H1 (cell line): ENCODE data around the gene UQCRC2.

ENCODE experiments used
- CHD2 ChIP-seq: IDR thresholded peaks from 2 replicates; pipeline ENCODE4 v1.6.1; 2012; ENCODE audit warnings: low read length, improper control_type of control experiment
- CREB1 ChIP-seq: IDR thresholded peaks from 2 replicates; pipeline ENCODE4 v1.6.1; 2012; ENCODE audit warnings: inconsistent platforms
- EZH2 ChIP-seq: fragments of 200-600 bp; sonication (generic); IDR thresholded peaks from 2 replicates; pipeline ENCODE4 v1.7.1; 2012; ENCODE audit warnings: low read depth, mild to moderate bottlenecking, moderate library complexity, low read length, inconsistent platforms; ENCODE audit not compliant: severe bottlenecking
- GABPA ChIP-seq: IDR thresholded peaks from 2 replicates; pipeline ENCODE4 v1.6.1; 2011; ENCODE audit warnings: mild to moderate bottlenecking, low read length, moderate library complexity, borderline replicate concordance; ENCODE audit not compliant: insufficient read depth
- JUND ChIP-seq: IDR thresholded peaks from 2 replicates; pipeline ENCODE4 v1.6.1; 2011; ENCODE audit warnings: mild to moderate bottlenecking, improper control_type of control experiment, low read length
- NRF1 ChIP-seq: IDR thresholded peaks from 2 replicates; pipeline ENCODE4 v1.6.1; 2011; ENCODE audit warnings: mild to moderate bottlenecking, low read depth, low read length, improper control_type of control experiment
- POLR2A ChIP-seq, 2 experiments: IDR thresholded peaks; 1 replicate in 1 of 2; 2 replicates in 1 of 2; pipeline ENCODE4 v1.6.1; 2011; ENCODE audit warnings: low read depth in 2 of 2, low read length in 2 of 2, mild to moderate bottlenecking in 2 of 2; ENCODE audit errors: control extremely low read depth in 1 of 2
- RAD21 ChIP-seq, 2 experiments: IDR thresholded peaks in 1 of 2; conservative IDR thresholded peaks in 1 of 2; 2 replicates each; pipeline ENCODE4 v1.6.1; 2011; ENCODE audit warnings: low read depth in 2 of 2, low read length in 2 of 2, improper control_type of control experiment in 1 of 2, inconsistent platforms in 1 of 2, mild to moderate bottlenecking in 1 of 2, moderate library complexity in 1 of 2
- SP1 ChIP-seq: IDR thresholded peaks from 2 replicates; pipeline ENCODE4 v1.6.1; 2011; ENCODE audit warnings: low read depth, low read length
- TBP ChIP-seq: IDR thresholded peaks from 2 replicates; pipeline ENCODE4 v1.6.1; 2011; ENCODE audit warnings: low read depth, low read length, improper control_type of control experiment
- YY1 ChIP-seq: IDR thresholded peaks from 2 replicates; pipeline ENCODE4 v1.6.1; 2011; ENCODE audit warnings: low read depth, mild to moderate bottlenecking, low read length
- TF ChIP-seq, protein P1 (sequence below), 3 experiments: IDR thresholded peaks; 1 replicate in 2 of 3; 2 replicates in 1 of 3; pipeline versions ENCODE4 v1.5.1 to v1.6.1; 2011; ENCODE audit warnings: low read length in 3 of 3, mild to moderate bottlenecking in 3 of 3, inconsistent platforms in 2 of 3, low read depth in 1 of 3, moderate library complexity in 1 of 3; ENCODE audit not compliant: insufficient read depth in 1 of 3; ENCODE audit errors: control extremely low read depth in 1 of 3
- TF ChIP-seq, protein P2 (sequence below): IDR thresholded peaks from 2 replicates; pipeline ENCODE4 v1.6.1; 2011; ENCODE audit warnings: low read depth, mild to moderate bottlenecking, low read length; ENCODE audit not compliant: insufficient read depth
- TF ChIP-seq, protein P3 (sequence below): IDR thresholded peaks from 2 replicates; pipeline ENCODE4 v1.6.1; 2012; ENCODE audit warnings: inconsistent platforms

DNA sequence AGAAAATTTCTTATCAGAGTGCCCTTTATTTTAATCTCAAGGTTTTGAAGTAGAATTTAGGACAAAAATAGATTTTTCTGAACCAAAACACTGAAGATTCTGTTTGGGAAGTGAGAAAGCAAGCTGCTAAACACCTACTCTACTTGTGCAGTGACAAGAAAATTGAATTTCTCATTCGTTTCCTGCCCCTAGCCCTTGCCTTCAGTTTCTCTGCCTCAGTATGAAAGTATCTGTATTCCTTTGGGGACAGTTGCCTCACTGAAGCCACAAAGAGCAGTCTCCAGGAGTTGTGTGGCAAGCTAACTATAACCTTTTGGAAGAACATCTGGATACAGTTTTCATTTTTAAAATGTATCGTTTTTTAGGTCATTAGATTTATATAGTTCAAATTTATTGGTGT, 74.5 kb downstream of the UQCRC2 start:
- no peak for TF ChIP-seq YY1
- TF ChIP-seq, protein P1, sequence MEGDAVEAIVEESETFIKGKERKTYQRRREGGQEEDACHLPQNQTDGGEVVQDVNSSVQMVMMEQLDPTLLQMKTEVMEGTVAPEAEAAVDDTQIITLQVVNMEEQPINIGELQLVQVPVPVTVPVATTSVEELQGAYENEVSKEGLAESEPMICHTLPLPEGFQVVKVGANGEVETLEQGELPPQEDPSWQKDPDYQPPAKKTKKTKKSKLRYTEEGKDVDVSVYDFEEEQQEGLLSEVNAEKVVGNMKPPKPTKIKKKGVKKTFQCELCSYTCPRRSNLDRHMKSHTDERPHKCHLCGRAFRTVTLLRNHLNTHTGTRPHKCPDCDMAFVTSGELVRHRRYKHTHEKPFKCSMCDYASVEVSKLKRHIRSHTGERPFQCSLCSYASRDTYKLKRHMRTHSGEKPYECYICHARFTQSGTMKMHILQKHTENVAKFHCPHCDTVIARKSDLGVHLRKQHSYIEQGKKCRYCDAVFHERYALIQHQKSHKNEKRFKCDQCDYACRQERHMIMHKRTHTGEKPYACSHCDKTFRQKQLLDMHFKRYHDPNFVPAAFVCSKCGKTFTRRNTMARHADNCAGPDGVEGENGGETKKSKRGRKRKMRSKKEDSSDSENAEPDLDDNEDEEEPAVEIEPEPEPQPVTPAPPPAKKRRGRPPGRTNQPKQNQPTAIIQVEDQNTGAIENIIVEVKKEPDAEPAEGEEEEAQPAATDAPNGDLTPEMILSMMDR (IDR thresholded peaks at IDR 0.05; ENCODE audit: control extremely low read depth in 1 of 3, insufficient read depth in 1 of 3, low read depth in 1 of 3, low read length in 3 of 3) = no peak
- TF ChIP-seq, protein P2, sequence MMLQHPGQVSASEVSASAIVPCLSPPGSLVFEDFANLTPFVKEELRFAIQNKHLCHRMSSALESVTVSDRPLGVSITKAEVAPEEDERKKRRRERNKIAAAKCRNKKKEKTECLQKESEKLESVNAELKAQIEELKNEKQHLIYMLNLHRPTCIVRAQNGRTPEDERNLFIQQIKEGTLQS = no peak
- no peak for TF ChIP-seq GABPA
- TF ChIP-seq NRF1 = no peak
- TF ChIP-seq CREB1 = no peak
- no peak for TF ChIP-seq POLR2A (IDR thresholded peaks at IDR 0.05; ENCODE audit: control extremely low read depth in 1 of 2, low read depth in 2 of 2, low read length in 2 of 2)
- TF ChIP-seq JUND = no peak
- TF ChIP-seq RAD21 (IDR thresholded peaks at IDR 0.05 in 1 of 2, conservative IDR thresholded peaks at IDR 0.05 in 1 of 2; ENCODE audit: low read depth in 2 of 2, low read length in 2 of 2) = no peak
- no peak for TF ChIP-seq SP1
- TF ChIP-seq, protein P3, sequence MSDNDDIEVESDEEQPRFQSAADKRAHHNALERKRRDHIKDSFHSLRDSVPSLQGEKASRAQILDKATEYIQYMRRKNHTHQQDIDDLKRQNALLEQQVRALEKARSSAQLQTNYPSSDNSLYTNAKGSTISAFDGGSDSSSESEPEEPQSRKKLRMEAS = no peak
- TF ChIP-seq TBP = no peak
- TF ChIP-seq EZH2 = no peak
- TF ChIP-seq CHD2 = no peak
